ENCODE measurements around the gene PTPN23. TPM values are rescaled to one million over a fixed set of nuclear protein-coding genes. Genes with fewer than 3 reads are reported as not detected.

Gene PTPN23
- polyA plus RNA-seq, 4 donors = 10.3 to 34.3 (median 13.9) TPM

DNA sequence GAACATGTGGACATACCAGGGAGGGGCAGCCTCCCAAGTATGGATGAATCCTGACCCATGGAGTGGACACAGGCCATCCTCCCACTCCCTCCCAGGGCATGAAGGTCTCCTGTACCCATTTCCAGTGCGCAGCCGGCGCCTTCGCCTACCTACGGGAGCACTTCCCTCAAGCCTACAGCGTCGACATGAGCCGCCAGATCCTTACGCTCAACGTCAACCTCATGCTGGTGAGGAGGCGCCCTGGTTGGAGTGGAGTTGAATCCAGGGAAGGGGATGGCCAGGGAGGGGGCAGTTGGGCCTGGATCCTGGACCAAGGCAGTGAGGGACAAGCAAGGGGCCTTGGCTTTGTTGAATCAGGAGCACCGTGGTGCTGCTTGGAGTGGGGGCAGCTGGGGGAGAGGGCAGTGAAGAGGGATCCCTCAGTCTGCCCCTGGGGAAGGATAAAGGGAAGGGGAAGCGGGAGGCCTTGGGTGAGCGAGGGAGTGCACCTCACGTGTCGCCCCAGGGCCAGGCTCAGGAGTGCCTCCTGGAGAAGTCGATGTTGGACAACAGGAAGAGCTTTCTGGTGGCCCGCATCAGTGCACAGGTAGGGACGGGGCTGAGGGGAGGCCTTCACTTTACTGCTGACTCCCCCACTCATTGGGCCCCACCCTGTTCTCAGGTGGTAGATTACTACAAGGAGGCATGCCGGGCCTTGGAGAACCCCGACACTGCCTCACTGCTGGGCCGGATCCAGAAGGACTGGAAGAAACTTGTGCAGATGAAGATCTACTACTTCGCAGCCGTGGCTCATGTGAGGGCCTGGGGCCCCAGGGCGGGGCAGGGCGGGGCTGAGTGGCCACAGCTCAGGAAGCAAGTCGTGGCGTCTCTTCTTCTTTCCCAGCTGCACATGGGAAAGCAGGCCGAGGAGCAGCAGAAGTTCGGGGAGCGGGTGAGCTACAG, 25.3 kb downstream of the PTPN23 start:
- peaks cover 0 to 20% (median 0%) of the 10 kb centered on the region in 3 donors for H3K4me1 ChIP-seq (ENCODE audit: control insufficient read depth in 3 of 3, insufficient read depth in 2 of 3, low read depth in 1 of 3, low read length in 2 of 3)
- no peak for FAIRE-seq
- H3K4me3 ChIP-seq (ENCODE audit: low read depth in 1 of 3, low read length in 3 of 3) = no peak overlapping the region
- peak overlapping the region in 1 of 3 donors; percentile 18 for H3K27ac ChIP-seq (ENCODE audit: low read depth in 1 of 3, low read length in 2 of 3)
- peak in 1 of 2 donors; percentile 60 for DNase-seq
- H3K27me3 ChIP-seq (ENCODE audit: control insufficient read depth in 3 of 3, insufficient read depth in 3 of 3, low read length in 3 of 3) = no peaks in the 10 kb centered on the region
- H3K36me3 ChIP-seq (ENCODE audit: control insufficient read depth in 3 of 3, insufficient read depth in 2 of 3, low read depth in 1 of 3, low read length in 3 of 3) = peaks cover 16 to 90% (median 30%) of the 10 kb centered on the region in 3 donors
- no peaks in the 10 kb centered on the region for H3K9me3 ChIP-seq (ENCODE audit: control insufficient read depth in 2 of 2, insufficient read depth in 1 of 2, low read depth in 1 of 2, low read length in 1 of 2)
- 77 to 83% (median 82%) methylated on average over 29 to 30 of the region's 31 CpGs for WGBS, 3 donors

DNA sequence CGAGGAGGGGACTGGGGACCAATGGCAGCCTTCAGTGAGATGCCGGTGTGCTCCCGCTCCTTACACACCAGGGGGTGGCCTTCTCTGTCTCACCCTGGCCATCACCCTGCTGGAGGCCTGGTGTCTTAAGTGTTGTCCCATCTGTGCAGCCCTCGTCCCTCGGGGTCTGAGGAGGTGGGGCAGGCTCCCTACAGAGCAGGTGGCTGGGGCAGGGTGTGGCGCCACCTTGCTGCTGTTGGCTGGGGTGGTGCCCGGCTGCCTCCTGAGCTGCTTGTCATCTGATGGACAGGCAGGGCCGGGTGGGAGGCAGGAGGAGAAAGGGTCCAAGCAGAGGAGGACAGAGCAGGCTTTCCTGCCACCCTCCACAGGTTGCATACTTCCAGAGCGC, 25.9 kb downstream of the PTPN23 start:
- Histone ChIP-seq H3K36me3 (ENCODE audit: control insufficient read depth in 3 of 3, insufficient read depth in 2 of 3, low read depth in 1 of 3, low read length in 3 of 3) (peaks cover 16 to 94% (median 29%) of the 10 kb centered on the region in 3 donors), H3K27ac (ENCODE audit: low read depth in 1 of 3, low read length in 2 of 3) (peak overlapping the region in 1 of 3 donors; percentile 4), H3K4me3 (ENCODE audit: low read depth in 1 of 3, low read length in 3 of 3) (no peak overlapping the region), H3K4me1 (ENCODE audit: control insufficient read depth in 3 of 3, insufficient read depth in 2 of 3, low read depth in 1 of 3, low read length in 2 of 3) (peaks cover 0 to 20% (median 0%) of the 10 kb centered on the region in 3 donors), H3K27me3 (ENCODE audit: control insufficient read depth in 3 of 3, insufficient read depth in 3 of 3, low read length in 3 of 3) (no peaks in the 10 kb centered on the region), H3K9me3 (ENCODE audit: control insufficient read depth in 2 of 2, insufficient read depth in 1 of 2, low read depth in 1 of 2, low read length in 1 of 2) (no peaks in the 10 kb centered on the region)
- no peak for DNase-seq
- WGBS, 3 donors = 66 to 76% (median 74%) methylated on average over 9 of the region's 9 CpGs
- no peak for FAIRE-seq

GRCh38 chr3:47407237-47407636, 26.4 kb downstream of the PTPN23 start:
- peaks cover 0 to 20% (median 0%) of the 10 kb centered on the region in 3 donors for H3K4me1 ChIP-seq (ENCODE audit: control insufficient read depth in 3 of 3, insufficient read depth in 2 of 3, low read depth in 1 of 3, low read length in 2 of 3)
- H3K27ac ChIP-seq (ENCODE audit: low read depth in 1 of 3, low read length in 2 of 3) = no peak overlapping the region
- no peaks in the 10 kb centered on the region for H3K9me3 ChIP-seq (ENCODE audit: control insufficient read depth in 2 of 2, insufficient read depth in 1 of 2, low read depth in 1 of 2, low read length in 1 of 2)
- H3K4me3 ChIP-seq (ENCODE audit: low read depth in 1 of 3, low read length in 3 of 3) = no peak overlapping the region
- no peaks in the 10 kb centered on the region for H3K27me3 ChIP-seq (ENCODE audit: control insufficient read depth in 3 of 3, insufficient read depth in 3 of 3, low read length in 3 of 3)
- DNase-seq (no peak), FAIRE-seq (no peak)
- H3K36me3 ChIP-seq (ENCODE audit: control insufficient read depth in 3 of 3, insufficient read depth in 2 of 3, low read depth in 1 of 3, low read length in 3 of 3) = peaks cover 20 to 95% (median 27%) of the 10 kb centered on the region in 3 donors
- WGBS, 3 donors = 91 to 95% (median 92%) methylated on average over 7 of the region's 7 CpGs

GRCh38 chr3:47407896-47408838, 27.3 kb downstream of the PTPN23 start:
- Histone ChIP-seq H3K36me3 (ENCODE audit: control insufficient read depth in 3 of 3, insufficient read depth in 2 of 3, low read depth in 1 of 3, low read length in 3 of 3) (peaks cover 24 to 97% (median 27%) of the 10 kb centered on the region in 3 donors), H3K27me3 (ENCODE audit: control insufficient read depth in 3 of 3, insufficient read depth in 3 of 3, low read length in 3 of 3) (no peaks in the 10 kb centered on the region), H3K4me3 (ENCODE audit: low read depth in 1 of 3, low read length in 3 of 3) (no peak overlapping the region), H3K27ac (ENCODE audit: low read depth in 1 of 3, low read length in 2 of 3) (no peak overlapping the region), H3K4me1 (ENCODE audit: control insufficient read depth in 3 of 3, insufficient read depth in 2 of 3, low read depth in 1 of 3, low read length in 2 of 3) (peaks cover 0 to 20% (median 0%) of the 10 kb centered on the region in 3 donors), H3K9me3 (ENCODE audit: control insufficient read depth in 2 of 2, insufficient read depth in 1 of 2, low read depth in 1 of 2, low read length in 1 of 2) (no peaks in the 10 kb centered on the region)
- DNase-seq (no peak), FAIRE-seq (no peak)
- 88 to 90% (median 90%) methylated on average over 18 of the region's 18 CpGs for WGBS, 3 donors

- WGBS, 3 donors = 92 to 94% (median 93%) methylated on average over 14 to 15 of the region's 15 CpGs
- Histone ChIP-seq H3K4me1 (ENCODE audit: control insufficient read depth in 3 of 3, insufficient read depth in 2 of 3, low read depth in 1 of 3, low read length in 2 of 3) (peaks cover 0 to 20% (median 0%) of the 10 kb centered on the region in 3 donors), H3K27ac (ENCODE audit: low read depth in 1 of 3, low read length in 2 of 3) (no peak overlapping the region), H3K27me3 (ENCODE audit: control insufficient read depth in 3 of 3, insufficient read depth in 3 of 3, low read length in 3 of 3) (no peaks in the 10 kb centered on the region), H3K36me3 (ENCODE audit: control insufficient read depth in 3 of 3, insufficient read depth in 2 of 3, low read depth in 1 of 3, low read length in 3 of 3) (peaks cover 25 to 97% (median 29%) of the 10 kb centered on the region in 3 donors), H3K9me3 (ENCODE audit: control insufficient read depth in 2 of 2, insufficient read depth in 1 of 2, low read depth in 1 of 2, low read length in 1 of 2) (no peaks in the 10 kb centered on the region), H3K4me3 (ENCODE audit: low read depth in 1 of 3, low read length in 3 of 3) (no peak overlapping the region)
- DNase-seq (no peak), FAIRE-seq (no peak)
Observed at GRCh38 chr3:47408839-47409229, 28.0 kb downstream of the PTPN23 start.

DNA sequence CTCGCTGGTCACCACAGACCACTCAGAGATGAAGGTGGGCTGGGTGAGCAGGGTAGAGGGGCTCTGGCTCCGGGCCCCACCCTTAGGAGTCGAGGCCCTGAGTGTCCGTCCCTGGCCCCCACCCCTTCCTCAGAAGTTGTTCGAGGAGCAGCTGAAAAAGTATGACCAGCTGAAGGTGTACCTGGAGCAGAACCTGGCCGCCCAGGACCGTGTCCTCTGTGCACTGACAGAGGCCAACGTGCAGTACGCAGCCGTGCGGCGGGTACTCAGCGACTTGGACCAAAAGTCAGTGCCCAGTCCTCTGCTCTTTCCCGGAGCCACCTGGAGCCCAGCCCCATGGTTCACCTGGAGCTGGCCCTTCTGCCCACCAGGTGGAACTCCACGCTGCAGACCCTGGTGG, 28.5 kb downstream of the PTPN23 start:
- Histone ChIP-seq H3K4me1 (ENCODE audit: control insufficient read depth in 3 of 3, insufficient read depth in 2 of 3, low read depth in 1 of 3, low read length in 2 of 3) (peaks cover 0 to 20% (median 0%) of the 10 kb centered on the region in 3 donors), H3K4me3 (ENCODE audit: low read depth in 1 of 3, low read length in 3 of 3) (no peak overlapping the region), H3K9me3 (ENCODE audit: control insufficient read depth in 2 of 2, insufficient read depth in 1 of 2, low read depth in 1 of 2, low read length in 1 of 2) (no peaks in the 10 kb centered on the region), H3K36me3 (ENCODE audit: control insufficient read depth in 3 of 3, insufficient read depth in 2 of 3, low read depth in 1 of 3, low read length in 3 of 3) (peaks cover 25 to 99% (median 32%) of the 10 kb centered on the region in 3 donors), H3K27me3 (ENCODE audit: control insufficient read depth in 3 of 3, insufficient read depth in 3 of 3, low read length in 3 of 3) (no peaks in the 10 kb centered on the region), H3K27ac (ENCODE audit: low read depth in 1 of 3, low read length in 2 of 3) (no peak overlapping the region)
- no peak for FAIRE-seq
- 85 to 92% (median 91%) methylated on average over 15 of the region's 15 CpGs for WGBS, 3 donors
- DNase-seq = no peak

GRCh38 chr3:47409688-47410416, 29.0 kb downstream of the PTPN23 start:
- H3K36me3 ChIP-seq (ENCODE audit: control insufficient read depth in 3 of 3, insufficient read depth in 2 of 3, low read depth in 1 of 3, low read length in 3 of 3) = peaks cover 31 to 99% (median 32%) of the 10 kb centered on the region in 3 donors
- WGBS, 3 donors = 92 to 96% (median 95%) methylated on average over 20 to 26 of the region's 26 CpGs
- H3K27ac ChIP-seq (ENCODE audit: low read depth in 1 of 3, low read length in 2 of 3) = no peak overlapping the region
- H3K27me3 ChIP-seq (ENCODE audit: control insufficient read depth in 3 of 3, insufficient read depth in 3 of 3, low read length in 3 of 3) = no peaks in the 10 kb centered on the region
- H3K4me1 ChIP-seq (ENCODE audit: control insufficient read depth in 3 of 3, insufficient read depth in 2 of 3, low read depth in 1 of 3, low read length in 2 of 3) = peaks cover 0 to 15% (median 0%) of the 10 kb centered on the region in 3 donors
- H3K4me3 ChIP-seq (ENCODE audit: low read depth in 1 of 3, low read length in 3 of 3) = no peak overlapping the region
- no peak for FAIRE-seq
- no peaks in the 10 kb centered on the region for H3K9me3 ChIP-seq (ENCODE audit: control insufficient read depth in 2 of 2, insufficient read depth in 1 of 2, low read depth in 1 of 2, low read length in 1 of 2)
- no peak for DNase-seq
